G401 (cell line): ENCODE results near the gene RASGRP3. TPM values are rescaled to one million over a fixed set of nuclear protein-coding genes. Genes with fewer than 3 reads are reported as not detected.

Source experiments
- DNase-seq: peaks from one replicate; pipeline ENCODE4 v3.0.0-alpha.2; 2015; ENCODE audit warnings: low spot score
- in situ Hi-C: cut with HindIII; loops from 2 replicates; pipeline ENCODE4 v1.10.0; 2016; ENCODE audit warnings: low sequenced_read_pairs, mixed read lengths
- total RNA-seq: library from RNA; depleted of rRNA; stranded (reverse); fragments of >200 nt; shearing (Covaris generic); gene quantifications from 2 replicates; pipeline ENCODE4 v1.2.3, GENCODE V29; 2014; rRNA removed

RASGRP3 gene
- total RNA-seq, 1 experiment from 2014 or later = 2.7 TPM

DNA sequence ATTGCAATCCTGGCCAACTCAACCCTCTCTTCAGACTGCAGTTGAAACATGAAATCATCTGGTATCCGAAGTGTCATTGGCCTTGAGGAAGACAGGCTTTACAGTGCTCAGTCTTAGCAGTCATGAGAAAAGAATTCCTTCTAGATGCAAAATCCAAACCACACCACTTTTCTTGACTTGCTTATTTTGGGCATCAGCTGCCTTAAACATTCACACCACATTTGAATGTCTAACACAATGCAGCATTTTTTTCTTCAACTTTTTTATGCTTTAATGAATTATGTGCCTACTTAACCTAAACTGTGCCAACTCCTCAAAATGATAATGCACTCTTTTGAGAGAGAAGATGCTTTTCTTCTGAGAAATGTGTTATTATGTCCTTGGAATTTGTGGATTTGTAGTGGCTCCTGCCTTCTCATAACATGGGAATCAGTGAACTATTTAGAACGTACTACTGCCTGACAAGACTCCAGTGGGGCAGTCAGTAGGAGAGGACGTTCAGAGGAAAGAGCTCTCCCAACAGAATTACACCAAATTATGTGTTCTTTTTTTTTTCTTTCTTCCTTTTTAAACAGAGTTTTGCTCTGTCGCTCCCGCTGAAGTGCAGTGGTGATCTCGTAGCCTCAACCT lies 125.9 kb downstream of the RASGRP3 start:
- no peak for DNase-seq
- in situ Hi-C loops = no loop called here

GRCh38 chr2:33603416-33603815 lies 127.0 kb downstream of the RASGRP3 start:
- in situ Hi-C loops = no loop called here
- DNase-seq = no peak

- in situ Hi-C loops = no loop called here
- DNase-seq = no peak
Observed at GRCh38 chr2:33605056-33605455, 128.6 kb downstream of the RASGRP3 start.

DNA sequence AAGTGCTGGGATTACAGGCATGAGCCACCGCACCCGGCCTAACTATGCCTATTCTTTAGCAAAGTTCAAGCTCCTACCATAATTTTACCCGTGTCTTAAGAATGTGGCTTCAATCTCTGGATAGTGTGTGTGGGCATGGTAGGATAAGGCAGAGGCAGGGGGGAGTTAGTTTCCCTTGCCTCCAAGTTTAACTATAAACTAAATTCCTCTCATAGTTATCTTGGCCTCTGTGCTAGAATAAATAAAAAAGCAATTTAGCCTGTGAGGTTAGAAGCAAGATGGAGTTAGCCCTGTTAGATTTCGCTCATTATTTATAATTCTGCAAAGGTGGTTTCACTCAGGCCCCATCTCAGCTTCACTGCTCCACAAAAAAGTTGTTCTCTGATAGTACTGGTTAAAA lies 129.7 kb downstream of the RASGRP3 start:
- in situ Hi-C loops = no loop called here

GRCh38 chr2:33606622-33607021 lies 130.2 kb downstream of the RASGRP3 start:
- in situ Hi-C loops = no loop called here
- no peak for DNase-seq

More for the DNA sequence above, 129.7 kb downstream of the RASGRP3 start:
- DNase-seq = no peak

GRCh38 chr2:33607251-33607721 lies 130.8 kb downstream of the RASGRP3 start:
- in situ Hi-C loops = no loop called here
- no peak for DNase-seq

- no peak for DNase-seq
- in situ Hi-C loops = no loop called here
Observed at GRCh38 chr2:33607905-33608304, 131.5 kb downstream of the RASGRP3 start.

- no peak for DNase-seq
- in situ Hi-C loops = no loop called here
Observed at GRCh38 chr2:33614190-33614589, 137.7 kb downstream of the RASGRP3 start.

Other genes with a start within 250 kb of the RASGRP3 start
- gene FAM98A, start 122.7 kb downstream of the RASGRP3 start, total RNA-seq = 8.9 and 21.8 TPM in 2 replicates